ENCODE results near the gene SLC12A6. TPM values are rescaled to one million over a fixed set of nuclear protein-coding genes. Genes with fewer than 3 reads are reported as not detected.

SLC12A6 gene
- 4.4 and 8.1 TPM in 2 replicates for polyA plus RNA-seq

DNA sequence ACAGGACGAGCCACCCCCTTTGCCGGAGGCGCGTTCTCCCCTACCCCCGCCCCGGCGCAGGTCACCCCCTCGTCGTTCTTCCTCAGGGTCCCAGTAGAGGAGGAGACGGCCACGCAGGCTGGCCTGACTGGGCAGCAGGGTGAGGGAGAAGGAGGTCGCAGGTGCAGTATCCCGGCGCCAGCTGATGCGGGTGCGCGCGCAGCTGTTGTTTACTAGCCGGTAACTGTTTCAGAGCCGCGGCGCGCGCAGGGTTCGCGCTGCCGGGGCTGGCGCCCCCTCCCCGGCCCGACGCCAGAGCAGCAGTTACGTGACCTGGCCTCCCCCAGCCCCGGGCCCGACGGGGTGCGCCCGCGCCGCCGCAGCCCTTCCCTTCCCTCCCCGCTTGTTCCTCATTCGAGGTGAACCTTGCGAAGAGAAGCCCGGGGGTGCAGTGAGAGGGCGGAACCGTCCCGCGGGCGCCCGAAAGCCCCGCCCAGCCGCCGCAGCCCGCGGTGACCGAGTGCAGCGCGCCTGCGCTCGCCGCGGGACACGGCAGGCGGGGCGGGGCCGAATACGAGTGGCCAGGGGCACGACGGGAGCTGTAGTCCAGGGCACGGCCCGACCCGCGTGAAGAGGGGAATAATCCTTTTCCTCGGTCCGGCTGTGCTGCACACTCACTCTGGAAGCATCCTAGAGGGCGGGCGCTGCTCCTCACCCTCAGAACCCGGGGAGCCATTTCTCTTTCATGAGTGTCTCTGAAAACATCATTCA, at the start of gene SLC12A6:
Gene SLC12A6 (minus strand): TSS at position 225 of the 750 bp plus-strand sequence. CDS start 1,101 bp downstream, outside the sequence.

DNA sequence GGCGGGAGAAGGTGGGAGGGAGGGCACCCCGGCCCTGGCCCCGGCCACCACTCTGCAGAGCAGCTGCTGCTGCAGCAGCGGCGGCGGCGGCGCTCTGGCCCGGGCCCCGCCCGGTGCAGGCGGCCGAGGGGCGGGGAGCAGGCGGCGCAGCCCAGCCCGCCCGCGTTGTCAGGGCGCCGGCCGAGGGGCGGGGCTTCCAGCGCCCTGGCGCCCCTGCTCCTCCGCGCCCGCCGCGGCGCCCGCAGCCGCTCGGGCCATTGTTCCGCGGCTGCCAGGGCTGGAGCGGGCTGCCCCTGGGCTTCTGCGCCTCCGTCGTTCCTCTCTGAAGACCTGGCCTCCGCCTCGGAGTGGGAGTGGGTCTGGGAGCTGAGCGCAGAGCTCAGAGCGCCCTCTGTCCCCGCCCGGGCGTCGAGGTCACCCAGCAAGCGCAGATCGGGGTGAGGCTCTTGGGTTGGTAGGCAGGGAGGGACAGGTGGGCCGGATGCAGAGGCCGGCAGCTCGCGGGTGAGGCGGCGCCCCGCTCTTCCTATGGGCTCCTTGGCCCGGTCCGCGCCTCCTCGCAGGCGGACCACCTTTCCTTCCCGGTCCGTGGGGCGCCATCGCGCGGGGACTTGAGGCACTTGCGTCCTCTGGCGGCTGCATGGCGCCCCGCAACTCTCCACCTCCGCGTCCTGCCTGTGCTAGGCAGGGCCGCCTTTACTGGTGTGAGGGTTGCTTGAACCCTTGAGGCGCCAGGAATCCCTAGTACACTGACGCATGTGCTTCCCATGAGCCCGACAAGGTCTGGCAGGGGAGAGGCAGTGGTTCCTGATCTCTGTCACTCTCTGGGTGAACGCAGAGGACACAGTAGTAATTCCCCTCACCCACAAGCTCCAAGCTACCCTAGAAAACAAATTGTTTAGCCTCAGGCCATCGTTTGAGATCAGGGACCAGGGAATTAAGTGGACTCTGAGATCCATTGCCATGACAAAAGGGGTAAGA, 29.8 kb upstream of the SLC12A6 start, which contains the start of gene LPCAT4:
Gene LPCAT4 (minus strand): TSS at position 96 of the 981 bp plus-strand sequence. CDS start 96 bp downstream, outside the sequence.

DNA sequence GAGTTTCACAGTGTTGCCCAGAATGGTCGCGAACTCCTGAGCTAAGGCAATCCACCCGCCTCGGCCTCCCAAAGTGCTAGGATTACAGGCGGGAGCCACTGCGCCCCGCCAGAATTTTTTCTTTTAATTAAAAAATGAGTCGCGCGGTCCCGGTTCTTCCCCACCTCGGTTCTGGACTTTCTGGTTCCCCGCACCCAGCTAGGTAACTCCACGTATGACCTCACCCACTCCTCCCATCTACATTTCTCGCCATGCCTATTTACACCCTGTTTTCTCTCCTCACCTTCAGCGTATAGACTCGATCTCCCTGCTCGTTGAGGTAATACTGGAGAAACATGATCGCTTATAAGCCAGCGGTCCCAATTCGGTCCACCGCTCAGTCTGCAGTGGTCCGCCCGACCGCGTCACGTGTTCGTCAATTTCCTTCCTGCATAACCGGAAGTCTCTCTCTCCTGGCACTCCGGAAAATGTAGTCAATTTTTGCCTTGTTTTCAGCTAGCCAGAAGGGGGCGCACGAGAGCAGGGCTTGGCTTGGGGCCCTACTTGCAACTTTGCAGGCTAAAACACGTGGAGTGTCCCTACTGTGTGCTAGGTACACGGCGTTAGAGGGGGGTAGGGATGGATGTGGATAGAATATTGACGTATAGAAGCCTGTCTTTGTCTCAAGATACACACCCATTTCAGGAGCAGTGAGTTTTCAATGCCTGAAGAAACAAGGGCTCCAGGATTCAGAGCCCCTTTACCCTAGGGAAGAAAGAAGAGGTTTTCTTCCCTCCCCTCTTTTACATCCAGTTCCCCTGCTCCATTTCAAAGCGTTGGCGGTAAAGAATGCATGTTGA, 5.4 kb upstream of the SLC12A6 start, which contains the start of the genes NOP10 and NUTM1:
Gene NOP10 (minus strand): TSS at position 400 of the 839 bp plus-strand sequence. CDS start 63 bp downstream, at position 337.
Gene NUTM1 (plus strand): TSS at position 579 of the 839 bp plus-strand sequence. CDS start 382 bp downstream, outside the sequence.

DNA sequence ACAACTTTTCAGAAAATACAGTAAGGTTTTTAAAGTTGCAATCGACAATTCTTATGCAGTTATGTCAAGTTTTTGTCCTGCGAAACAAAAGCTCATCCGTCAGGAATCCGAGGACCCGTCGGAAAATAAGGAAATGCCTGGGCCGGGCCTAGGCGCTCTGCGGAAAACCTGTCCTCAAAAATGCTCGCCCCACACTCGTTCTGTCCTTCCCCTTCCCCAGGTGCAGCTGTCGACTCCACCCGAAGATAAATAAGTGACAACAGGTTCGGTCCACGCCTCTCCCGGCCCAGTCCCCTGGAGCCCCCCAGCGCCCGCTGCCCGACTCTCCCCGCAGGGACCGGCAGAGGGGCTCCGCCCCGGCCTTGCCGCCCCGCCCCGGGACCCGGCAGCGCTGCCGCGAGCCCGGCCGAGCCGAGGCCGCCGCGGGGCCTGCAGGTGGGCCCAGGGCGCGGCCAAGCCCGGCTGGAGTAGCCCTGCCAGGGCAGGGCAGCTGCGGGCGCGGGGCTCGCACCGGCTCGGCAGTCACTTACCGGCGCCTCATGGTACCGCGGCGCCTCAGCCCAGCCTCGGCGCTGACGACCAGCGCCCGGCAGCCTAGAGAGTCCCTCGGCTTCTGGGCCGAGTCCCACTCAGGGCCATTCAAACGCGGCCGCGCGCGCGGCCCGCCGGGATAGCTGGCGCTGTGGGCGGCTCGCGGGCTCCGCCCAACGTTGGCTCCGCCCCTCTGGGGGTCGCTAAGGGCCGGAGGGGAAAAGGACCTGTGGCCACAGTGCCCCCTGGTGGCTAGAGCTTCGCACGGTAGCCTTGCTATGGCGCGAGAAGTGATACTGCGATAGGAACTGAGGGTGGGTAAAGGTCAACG, 127.9 kb downstream of the SLC12A6 start, which contains the start of gene KATNBL1:
Gene KATNBL1 (minus strand): TSS at position 676 of the 862 bp plus-strand sequence. CDS start 46,420 bp downstream, outside the sequence.

Other genes with a start within 250 kb of the SLC12A6 start
- 280 and 322 TPM in 2 replicates for gene EMC7, start 235.9 kb downstream of the SLC12A6 start, polyA plus RNA-seq
- gene PGBD4, start 235.7 kb downstream of the SLC12A6 start, polyA plus RNA-seq = 1.9 and 2.9 TPM in 2 replicates
- gene KATNBL1, start 127.7 kb downstream of the SLC12A6 start, polyA plus RNA-seq = 26.5 and 30.7 TPM in 2 replicates
- 448 and 455 TPM in 2 replicates for gene EMC4, start 112.8 kb downstream of the SLC12A6 start, polyA plus RNA-seq
- 798 and 887 TPM in 2 replicates for gene NOP10, start 5.4 kb upstream of the SLC12A6 start, polyA plus RNA-seq
- gene NUTM1, start 5.5 kb upstream of the SLC12A6 start, polyA plus RNA-seq = not detected in 2 replicates
- gene LPCAT4, start 29.4 kb upstream of the SLC12A6 start, polyA plus RNA-seq = 376 and 516 TPM in 2 replicates
- gene GOLGA8A, start 100.0 kb upstream of the SLC12A6 start, polyA plus RNA-seq = 32.5 and 35.7 TPM in 2 replicates
- gene GOLGA8B, start 245.9 kb upstream of the SLC12A6 start, polyA plus RNA-seq = 27.0 and 28.1 TPM in 2 replicates